Measurements from ENCODE around the gene CORO2A. TPM values are rescaled to one million over a fixed set of nuclear protein-coding genes. Genes with fewer than 3 reads are reported as not detected.
"Not testable (repeated sequence)": the region's sequence is repeated elsewhere in the genome, so short reads cannot be mapped to it uniquely, and the experiment has no call there.

CORO2A gene
- polyA plus RNA-seq, 1 experiment = 1.4 TPM

DNA sequence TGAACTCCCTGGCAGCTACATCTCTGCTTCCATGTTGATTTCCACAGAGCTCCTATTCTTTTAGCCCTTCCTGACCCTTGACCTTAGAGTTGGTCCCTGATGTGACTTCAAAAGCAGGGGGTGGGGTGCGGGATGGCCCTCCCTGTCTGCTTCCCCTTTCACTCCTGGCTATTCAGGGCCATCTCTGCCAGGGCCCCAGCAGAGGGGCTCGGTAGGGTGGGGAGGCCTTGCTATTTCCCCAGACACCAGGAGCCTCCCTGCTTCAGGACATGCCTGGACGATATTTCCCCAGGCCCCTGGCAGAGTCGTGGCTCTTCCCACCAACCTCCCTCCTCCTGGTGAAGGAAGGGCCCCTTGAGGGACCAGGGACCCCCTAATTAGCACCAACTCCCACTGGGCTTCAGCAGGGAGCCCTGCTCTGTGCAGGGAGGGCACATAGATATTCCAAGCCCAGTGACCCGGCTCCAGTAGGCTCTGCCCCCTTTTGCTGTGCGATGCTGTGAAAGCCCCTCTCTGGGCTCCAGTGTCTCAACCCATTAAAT is 17.3 kb downstream of the CORO2A start:
- POLR2A ChIA-PET = no interaction called here
- DNase-seq (ENCODE audit: low read depth, low spot score) = no peak
- CTCF ChIA-PET = no interaction called here
- Histone ChIP-seq H3K27ac (ENCODE audit: low read depth, low read length) (no peak overlapping the region), H3K4me3 (ENCODE audit: low read depth, low read length) (no peak overlapping the region), H3K27me3 (ENCODE audit: control insufficient read depth, insufficient read depth, low read length) (peaks cover 9% of the 10 kb centered on the region), H3K9me3 (ENCODE audit: control insufficient read depth, insufficient read depth, low read length) (no peaks in the 10 kb centered on the region)
- TF ChIP-seq, protein P1, sequence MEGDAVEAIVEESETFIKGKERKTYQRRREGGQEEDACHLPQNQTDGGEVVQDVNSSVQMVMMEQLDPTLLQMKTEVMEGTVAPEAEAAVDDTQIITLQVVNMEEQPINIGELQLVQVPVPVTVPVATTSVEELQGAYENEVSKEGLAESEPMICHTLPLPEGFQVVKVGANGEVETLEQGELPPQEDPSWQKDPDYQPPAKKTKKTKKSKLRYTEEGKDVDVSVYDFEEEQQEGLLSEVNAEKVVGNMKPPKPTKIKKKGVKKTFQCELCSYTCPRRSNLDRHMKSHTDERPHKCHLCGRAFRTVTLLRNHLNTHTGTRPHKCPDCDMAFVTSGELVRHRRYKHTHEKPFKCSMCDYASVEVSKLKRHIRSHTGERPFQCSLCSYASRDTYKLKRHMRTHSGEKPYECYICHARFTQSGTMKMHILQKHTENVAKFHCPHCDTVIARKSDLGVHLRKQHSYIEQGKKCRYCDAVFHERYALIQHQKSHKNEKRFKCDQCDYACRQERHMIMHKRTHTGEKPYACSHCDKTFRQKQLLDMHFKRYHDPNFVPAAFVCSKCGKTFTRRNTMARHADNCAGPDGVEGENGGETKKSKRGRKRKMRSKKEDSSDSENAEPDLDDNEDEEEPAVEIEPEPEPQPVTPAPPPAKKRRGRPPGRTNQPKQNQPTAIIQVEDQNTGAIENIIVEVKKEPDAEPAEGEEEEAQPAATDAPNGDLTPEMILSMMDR (IDR thresholded peaks at IDR 0.05; ENCODE audit: low read depth, low read length) = no peak

DNA sequence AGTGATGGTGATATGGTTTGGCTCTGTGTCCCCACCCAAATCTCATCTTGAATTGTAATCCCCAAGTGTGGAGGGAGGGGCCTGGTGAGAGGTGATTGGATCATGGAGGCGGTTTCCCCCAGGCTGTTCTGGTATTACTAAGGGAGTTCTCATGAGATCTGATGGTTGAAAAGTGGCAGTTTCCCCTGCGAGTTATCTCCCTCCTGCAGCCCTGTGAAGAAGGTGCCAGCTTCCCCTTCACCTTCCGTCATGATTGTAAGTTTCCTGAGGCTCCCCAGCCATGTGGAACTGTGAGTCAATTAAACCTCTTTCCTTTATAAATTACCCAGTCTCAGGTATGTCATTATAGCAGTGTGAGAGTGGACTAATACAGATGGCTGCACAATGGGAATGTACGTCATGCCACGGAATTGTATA is 17.9 kb downstream of the CORO2A start:
- CTCF ChIA-PET; H3K9me3 ChIP-seq (ENCODE audit: control insufficient read depth, insufficient read depth, low read length); POLR2A ChIA-PET; H3K4me3 ChIP-seq (ENCODE audit: low read depth, low read length); DNase-seq (ENCODE audit: low read depth, low spot score); H3K27ac ChIP-seq (ENCODE audit: low read depth, low read length); H3K27me3 ChIP-seq (ENCODE audit: control insufficient read depth, insufficient read depth, low read length): not testable (repeated sequence)

DNA sequence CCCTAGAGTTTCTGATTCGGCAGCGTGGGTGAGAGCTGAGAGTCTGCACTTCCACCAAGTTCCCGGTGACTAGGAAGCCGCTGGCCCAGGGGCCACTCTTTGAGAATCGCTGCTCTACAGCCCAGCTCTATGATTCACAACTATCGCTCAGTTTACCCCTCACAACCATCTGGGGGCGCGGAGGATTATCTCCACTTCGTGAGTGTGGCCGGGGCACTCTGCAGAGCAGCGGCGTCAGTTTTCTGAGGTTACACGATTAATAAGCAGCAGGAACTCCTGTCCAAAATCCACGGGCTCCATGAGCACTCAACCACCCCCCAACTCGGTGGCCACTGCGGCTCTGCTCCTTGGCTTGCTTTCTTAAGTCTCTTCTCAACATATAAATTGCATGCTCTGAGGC is 19.3 kb downstream of the CORO2A start:
- CTCF ChIA-PET = no interaction called here
- Histone ChIP-seq H3K4me3 (ENCODE audit: low read depth, low read length) (no peak overlapping the region), H3K27ac (ENCODE audit: low read depth, low read length) (no peak overlapping the region), H3K9me3 (ENCODE audit: control insufficient read depth, insufficient read depth, low read length) (no peaks in the 10 kb centered on the region), H3K27me3 (ENCODE audit: control insufficient read depth, insufficient read depth, low read length) (peaks cover 9% of the 10 kb centered on the region)
- no peak for DNase-seq (ENCODE audit: low read depth, low spot score)
- POLR2A ChIA-PET = no interaction called here
- TF ChIP-seq, protein P1 (IDR thresholded peaks at IDR 0.05; ENCODE audit: low read depth, low read length) = no peak

DNA sequence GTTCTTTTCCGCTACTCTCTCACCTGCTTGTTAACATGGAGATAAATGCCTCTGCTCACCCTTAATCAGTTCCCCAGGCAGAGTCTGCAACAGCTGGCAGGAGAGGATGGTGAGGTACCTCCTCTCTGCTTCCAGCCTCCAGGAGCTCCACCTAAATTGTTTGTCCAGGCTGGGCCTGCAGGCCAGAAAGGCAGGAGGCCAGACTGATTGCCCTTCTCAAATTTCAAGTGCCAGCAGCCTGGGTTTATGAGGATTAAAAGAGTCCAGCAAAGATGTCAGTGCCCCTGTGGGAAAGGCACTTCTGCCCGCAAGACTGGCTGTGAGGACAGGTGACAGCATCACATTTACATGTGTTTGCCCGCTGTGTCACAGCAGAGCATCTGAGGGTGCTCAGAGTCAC is 19.8 kb downstream of the CORO2A start:
- no peak for DNase-seq (ENCODE audit: low read depth, low spot score)
- H3K27ac ChIP-seq (ENCODE audit: low read depth, low read length) = no peak overlapping the region
- CTCF ChIA-PET = no interaction called here
- no peaks in the 10 kb centered on the region for H3K9me3 ChIP-seq (ENCODE audit: control insufficient read depth, insufficient read depth, low read length)
- no peak overlapping the region for H3K4me3 ChIP-seq (ENCODE audit: low read depth, low read length)
- POLR2A ChIA-PET = interaction anchor here (0.5 to 0.6 kb wide), 2 partner anchors 95 to 190 kb away, joined by 3 read pairs; no protein-coding TSS in a partner anchor
- TF ChIP-seq, protein P1 (IDR thresholded peaks at IDR 0.05; ENCODE audit: low read depth, low read length) = no peak
- peaks cover 9% of the 10 kb centered on the region for H3K27me3 ChIP-seq (ENCODE audit: control insufficient read depth, insufficient read depth, low read length)

DNA sequence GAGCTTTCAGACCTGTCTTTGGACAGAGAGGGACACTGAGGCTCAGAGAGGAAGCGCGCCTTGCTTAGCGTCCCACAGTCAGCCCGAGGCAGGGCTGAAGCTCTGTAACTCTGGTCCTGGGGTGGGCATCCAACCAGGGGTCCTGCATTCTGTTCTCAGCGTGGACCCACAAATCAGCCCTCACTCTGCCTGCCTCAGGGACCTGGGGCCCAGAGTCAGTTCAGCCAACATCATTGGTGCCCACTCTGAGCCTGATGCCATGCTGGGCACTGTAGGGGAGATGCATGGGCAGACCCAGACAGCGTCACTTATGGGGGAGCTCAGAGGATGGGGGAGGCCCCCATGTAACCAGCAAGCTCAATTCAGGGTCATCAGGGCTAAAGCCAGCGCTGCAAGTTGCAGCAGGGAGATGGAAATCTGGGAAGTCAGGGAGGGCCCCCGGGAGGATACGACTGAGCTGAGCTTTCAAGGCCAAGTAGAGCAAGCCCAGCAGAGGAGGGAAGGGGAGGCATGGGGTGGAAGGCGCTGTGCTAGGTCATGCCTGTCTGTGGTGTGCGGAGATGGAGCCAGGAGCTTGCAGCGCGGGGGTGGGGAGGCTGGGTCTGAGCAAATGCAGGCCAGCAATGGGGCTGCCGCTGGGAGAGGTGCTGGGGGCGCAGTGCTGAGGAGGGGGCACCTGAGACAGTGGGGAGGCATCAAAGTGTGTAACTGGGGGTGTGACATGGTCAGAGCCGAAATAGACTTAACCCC is 21.1 kb downstream of the CORO2A start:
- Histone ChIP-seq H3K9me3 (ENCODE audit: control insufficient read depth, insufficient read depth, low read length) (no peaks in the 10 kb centered on the region), H3K4me3 (ENCODE audit: low read depth, low read length) (no peak overlapping the region), H3K27ac (ENCODE audit: low read depth, low read length) (no peak overlapping the region), H3K27me3 (ENCODE audit: control insufficient read depth, insufficient read depth, low read length) (peaks cover 13% of the 10 kb centered on the region)
- DNase-seq (ENCODE audit: low read depth, low spot score) = no peak
- CTCF ChIA-PET = interaction anchor here (1.2 kb wide), 1 partner anchor 22 kb away, joined by 3 read pairs; no protein-coding TSS in a partner anchor
- POLR2A ChIA-PET = no interaction called here
- TF ChIP-seq, protein P1 (IDR thresholded peaks at IDR 0.05; ENCODE audit: low read depth, low read length) = no peak

Measured in AG04450 (cell line).